Choroid plexus epithelial cell (primary cell): ENCODE data around the gene STARD7.

Source experiments
- DNase-seq: peaks from one replicate; pipeline ENCODE4 v3.0.0-alpha.2; 2010; ENCODE audit warnings: low read depth
- H3K4me3 ChIP-seq: 2 replicates; pipeline ENCODE4 v1.5.1; 2011; ENCODE audit warnings: low read depth, mild to moderate bottlenecking, control low read depth, low read length, moderate library complexity
- TF ChIP-seq, protein P1 (sequence below): conservative IDR thresholded peaks from 2 replicates; pipeline ENCODE4 v1.5.1; 2011; ENCODE audit warnings: low read depth, mild to moderate bottlenecking, control low read depth, inconsistent platforms, low read length, moderate library complexity

STARD7 gene

GRCh38 chr2:96214554-96214953, 5.9 kb upstream of the STARD7 start:
- no peak overlapping the region for H3K4me3 ChIP-seq
- TF ChIP-seq, protein P1, sequence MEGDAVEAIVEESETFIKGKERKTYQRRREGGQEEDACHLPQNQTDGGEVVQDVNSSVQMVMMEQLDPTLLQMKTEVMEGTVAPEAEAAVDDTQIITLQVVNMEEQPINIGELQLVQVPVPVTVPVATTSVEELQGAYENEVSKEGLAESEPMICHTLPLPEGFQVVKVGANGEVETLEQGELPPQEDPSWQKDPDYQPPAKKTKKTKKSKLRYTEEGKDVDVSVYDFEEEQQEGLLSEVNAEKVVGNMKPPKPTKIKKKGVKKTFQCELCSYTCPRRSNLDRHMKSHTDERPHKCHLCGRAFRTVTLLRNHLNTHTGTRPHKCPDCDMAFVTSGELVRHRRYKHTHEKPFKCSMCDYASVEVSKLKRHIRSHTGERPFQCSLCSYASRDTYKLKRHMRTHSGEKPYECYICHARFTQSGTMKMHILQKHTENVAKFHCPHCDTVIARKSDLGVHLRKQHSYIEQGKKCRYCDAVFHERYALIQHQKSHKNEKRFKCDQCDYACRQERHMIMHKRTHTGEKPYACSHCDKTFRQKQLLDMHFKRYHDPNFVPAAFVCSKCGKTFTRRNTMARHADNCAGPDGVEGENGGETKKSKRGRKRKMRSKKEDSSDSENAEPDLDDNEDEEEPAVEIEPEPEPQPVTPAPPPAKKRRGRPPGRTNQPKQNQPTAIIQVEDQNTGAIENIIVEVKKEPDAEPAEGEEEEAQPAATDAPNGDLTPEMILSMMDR = no peak
- no peak for DNase-seq

DNA sequence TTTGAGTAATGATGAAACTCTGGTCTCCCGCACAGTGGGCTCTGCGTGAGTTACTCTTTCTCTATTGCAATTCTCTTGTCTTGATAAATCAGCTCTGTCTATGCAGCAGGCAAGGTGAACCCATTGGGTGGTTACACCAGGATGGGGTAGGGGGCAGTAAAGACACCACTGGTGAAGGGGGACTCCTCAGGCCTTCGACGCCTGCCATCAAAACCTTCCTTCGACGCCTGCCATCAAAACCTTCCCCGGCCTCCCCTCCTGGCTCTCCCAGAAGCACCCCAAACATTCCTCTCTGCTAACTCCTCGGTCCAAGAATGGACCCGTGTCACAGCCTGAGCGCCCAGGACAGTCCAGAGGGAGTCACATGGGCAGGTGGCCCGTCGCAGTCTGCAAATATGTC, 4.8 kb upstream of the STARD7 start:
- no peak for DNase-seq
- H3K4me3 ChIP-seq = no peak overlapping the region
- TF ChIP-seq, protein P1 = no peak

GRCh38 chr2:96212339-96212738, 3.7 kb upstream of the STARD7 start:
- no peak for DNase-seq
- TF ChIP-seq, protein P1 = no peak
- no peak overlapping the region for H3K4me3 ChIP-seq

- H3K4me3 ChIP-seq = peak overlapping the region; percentile 74
- TF ChIP-seq, protein P1 = no peak
- no peak for DNase-seq
These were observed 1.1 kb upstream of the STARD7 start for GRCh38 chr2:96209729-96210085.

- TF ChIP-seq, protein P1 = no peak
- peak overlapping the region; percentile 74 for H3K4me3 ChIP-seq
- DNase-seq = no peak
These were observed 543 bp upstream of the STARD7 start for GRCh38 chr2:96209011-96209728.

DNA sequence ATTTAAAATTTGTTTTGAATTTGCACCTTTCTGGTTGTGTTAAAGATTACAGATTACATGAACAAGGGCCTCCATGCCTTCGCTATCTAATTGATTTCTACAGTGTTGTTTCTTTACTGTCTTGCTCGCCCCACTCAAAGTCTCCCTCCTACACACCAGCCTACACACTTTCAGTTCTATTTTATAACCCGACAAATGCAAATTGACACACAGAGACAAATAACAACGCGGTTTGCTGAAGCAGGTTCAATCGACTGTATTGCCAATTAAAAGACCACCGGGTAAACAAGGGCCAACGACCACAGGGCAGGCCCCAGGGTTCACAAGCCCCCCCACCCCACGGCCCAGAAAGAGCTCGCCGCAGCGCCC, 869 bp downstream of the STARD7 start:
- TF ChIP-seq, protein P1 = no peak
- no peak for DNase-seq
- peak overlapping the region; percentile 74 for H3K4me3 ChIP-seq

- peak overlapping the region; percentile 74 for H3K4me3 ChIP-seq
- no peak for DNase-seq
- TF ChIP-seq, protein P1 = no peak
These were observed 1.4 kb downstream of the STARD7 start for GRCh38 chr2:96207073-96207773.
